Pancreas (tissue), 10 donors: ENCODE measurements around the gene PKNOX1. TPM values are rescaled to one million over a fixed set of nuclear protein-coding genes. Genes with fewer than 3 reads are reported as not detected.
"Not testable (repeated sequence)": the region's sequence is repeated elsewhere in the genome, so short reads cannot be mapped to it uniquely, and the experiment has no call there.

Experiments used
- ATAC-seq, 4 donors: fragments of 200-7000 bp; cut with Tn5 transposase; one replicate each; pipeline versions ENCODE4 v1.8.0 to v1.9.1; 2020; ENCODE audit warnings: mild to moderate bottlenecking in 4 of 4, moderate library complexity in 4 of 4
- DNase-seq, 6 donors: peaks; one replicate each; pipeline ENCODE4 v3.0.0-alpha.2; 2020
- FAIRE-seq: peaks from 2 replicates; lab custom pipeline; 2012; peaks lifted over from hg19 to GRCh38; lab: Jason Lieb, UNC
- H3K27ac ChIP-seq, 4 donors: fragments of 200-600 bp; sonication (generic); 1 replicate in 3 of 4; 2 replicates in 1 of 4; pipeline versions ENCODE4 v1.5.0 to v1.8.0; 2020
- H3K27me3 ChIP-seq, 4 donors: fragments of 200-600 bp; one replicate each; pipeline ENCODE4 v1.8.0; 2021
- H3K36me3 ChIP-seq, 3 donors: fragments of 200-600 bp; sonication (generic) in 1 of 3; one replicate each; pipeline versions ENCODE4 v1.5.0 to v1.8.0; 2020 to 2021
- H3K4me1 ChIP-seq, 3 donors: fragments of 200-600 bp; one replicate each; pipeline ENCODE4 v1.8.0; 2021
- H3K4me3 ChIP-seq, 4 donors: fragments of 200-600 bp; sonication (generic) in 2 of 4; one replicate each; pipeline versions ENCODE4 v1.5.0 to v1.8.0; 2020 to 2021
- H3K9me3 ChIP-seq, 4 donors: fragments of 200-600 bp; one replicate each; pipeline ENCODE4 v1.8.0; 2021
- WGBS, 2 donors: extraction: QIAGEN DNeasy Blood & Tissue Kit; methylation state at CpG; one replicate each; pipeline ENCODE4 v1.1.7; 2013; 5-methylcytosine and 5-hydroxymethylcytosine counted together
- intact Hi-C, 3 donors: fragments of 100-400 bp; cut with DNase I; formaldehyde crosslinking; loops; one replicate each; pipeline versions ENCODE4 v1.11.1 to v1.14.2; 2022
- microRNA-seq, 2 donors: library from miRNA; unstranded; fragments of <30 nt; microRNA quantifications; one replicate each; pipeline versions ENCODE4 to v1.1.0, GENCODE V29; 2019 to 2020
- polyA plus RNA-seq, 2 donors: library from polyadenylated mRNA; stranded (reverse); fragments of 200-250 nt; gene quantifications; one replicate each; pipeline ENCODE4 v1.2.3, GENCODE V29; 2013
- total RNA-seq, 6 donors: library from RNA; stranded (reverse); fragmentation: NEBNext Ultra II Directional in 4 of 6; extraction: Animal tissue kit (Norgen Biotek cat#: 25700) in 4 of 6; gene quantifications; one replicate each; pipeline versions ENCODE4 v1.2.1 to v1.2.4, GENCODE V29; 2021 to 2023
- donor health status: healthy with polysubstance abuse.
- donor health status: DM: no; HTN: no; CAD: no; lungs with moderate emphysema.
- donor health status: DM: no; HTN: no; CAD: no.
- donor health status: control.
- donor health status: control.
- donor health status: Bipolar disorder and iron deficiency.
- donor health status: DM: yes; HTN: yes; CAD: no.
- donor health status: DM: no; HTN: no; CAD: no.
- donor health status: DM: no; HTN: no; CAD: no.
- donor health status: DM: yes; HTN: yes; CAD: no.

Gene PKNOX1
- total and polyA plus RNA-seq, 8 donors = 5.2 to 10.2 (median 6.3) TPM

DNA sequence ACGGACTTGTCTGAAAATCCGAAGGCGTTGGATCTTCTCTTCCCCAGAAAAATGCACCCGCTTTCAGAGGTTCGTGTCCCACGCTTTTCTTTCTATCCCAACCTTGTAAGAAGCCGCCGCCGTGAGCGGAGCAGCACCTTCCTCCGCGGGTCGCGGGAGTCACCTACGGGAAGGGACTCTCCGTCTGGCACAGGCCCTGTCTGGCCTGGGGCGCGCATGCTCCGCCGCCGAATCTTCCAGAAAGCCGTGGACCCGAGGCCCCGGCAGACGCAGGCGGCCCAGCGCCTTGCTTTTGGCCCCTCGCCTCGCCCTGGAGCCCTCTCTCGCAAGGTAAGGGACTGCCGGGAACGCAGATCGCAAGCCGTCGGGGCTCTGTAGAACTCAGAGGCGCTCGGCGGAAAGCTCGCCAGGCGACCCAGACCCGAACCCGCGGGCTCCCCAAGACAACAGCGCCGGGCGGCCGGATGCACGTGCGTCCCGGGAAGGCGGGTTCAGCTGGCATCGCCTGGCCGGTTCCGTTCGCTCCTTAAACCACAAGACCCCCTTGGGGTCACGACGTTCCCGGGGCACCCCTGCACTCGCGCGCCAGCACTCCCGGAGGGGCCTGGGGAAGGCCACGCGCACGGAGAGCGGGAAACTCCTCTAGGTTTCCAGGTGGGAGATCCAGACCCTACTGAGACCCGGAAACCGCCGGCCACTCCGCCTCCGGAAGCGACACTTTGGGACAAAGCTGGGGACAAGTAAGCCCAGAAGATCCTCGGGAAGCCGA lies 100.2 kb downstream of the PKNOX1 start:
- H3K27ac ChIP-seq, H3K4me3 ChIP-seq, FAIRE-seq, H3K36me3 ChIP-seq, H3K27me3 ChIP-seq, H3K4me1 ChIP-seq, DNase-seq, intact Hi-C loops, H3K9me3 ChIP-seq: not testable (repeated sequence)
- peak; percentile 57 to 74 (median 62) for ATAC-seq
- WGBS, 2 donors = no CpG with 5 or more reads among the region's 74 CpGs

DNA sequence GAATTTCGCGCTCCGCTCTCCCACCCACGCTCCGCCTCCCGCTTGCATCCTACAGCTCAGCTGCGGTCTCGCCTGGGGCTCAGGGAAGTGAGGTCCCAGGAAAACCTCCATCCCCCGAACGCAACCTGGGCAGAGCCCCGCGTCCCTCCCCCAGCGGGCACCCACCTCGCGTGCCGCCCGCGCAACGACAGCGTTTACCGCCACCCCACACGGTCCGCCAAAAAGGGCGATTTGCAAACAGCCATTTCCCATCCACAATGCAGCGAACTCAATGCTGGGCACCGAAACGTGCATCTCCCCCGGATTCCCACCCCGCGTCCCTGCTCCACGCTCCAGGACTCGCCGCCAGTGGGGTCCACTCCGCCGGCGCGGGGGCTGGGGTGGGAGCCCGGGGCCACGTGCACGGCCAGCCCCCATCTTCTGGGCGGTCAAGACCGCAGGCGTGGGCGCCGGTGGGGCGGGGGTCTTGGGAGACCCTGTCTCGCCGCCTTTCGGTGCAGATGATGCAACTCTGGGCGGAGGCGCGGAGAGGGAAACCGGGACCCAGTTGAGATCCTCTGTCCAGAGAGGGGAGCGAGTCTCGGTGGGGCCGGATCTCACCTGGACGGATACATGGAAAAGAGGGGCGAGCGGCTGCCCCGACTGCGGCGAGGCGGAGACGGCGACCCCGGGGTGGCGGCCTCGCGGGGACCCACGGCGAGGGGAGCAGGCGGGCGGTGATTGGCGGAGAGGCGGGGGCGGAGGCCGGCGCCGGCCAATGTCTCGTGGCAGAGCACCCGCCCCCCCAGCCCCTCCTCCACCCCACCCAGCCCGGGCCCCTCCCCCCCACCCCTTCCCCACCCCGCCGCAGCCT lies 101.0 kb downstream of the PKNOX1 start, which contains the start of gene CBS:
Gene CBS, minus strand, starts transcription at position 666 of the 853 bp plus-strand sequence. CDS start 3,642 bp downstream, outside the sequence.
- intact Hi-C loops, H3K4me3 ChIP-seq, H3K27me3 ChIP-seq, H3K4me1 ChIP-seq, H3K36me3 ChIP-seq, FAIRE-seq, H3K9me3 ChIP-seq, DNase-seq, H3K27ac ChIP-seq: not testable (repeated sequence)
- peak; percentile 43 to 65 (median 58) for ATAC-seq
- WGBS, 2 donors = no CpG with 5 or more reads among the region's 84 CpGs

- H3K4me3 ChIP-seq, H3K36me3 ChIP-seq, intact Hi-C loops, H3K9me3 ChIP-seq, H3K27ac ChIP-seq, DNase-seq, H3K4me1 ChIP-seq, H3K27me3 ChIP-seq, FAIRE-seq: not testable (repeated sequence)
- WGBS, 2 donors = no CpG with 5 or more reads among the region's 77 CpGs
- peak in 3 of 4 donors; percentile 8 to 32 (median 23) for ATAC-seq
Observed at GRCh38 chr21:43076023-43076637, 101.8 kb downstream of the PKNOX1 start.

DNA sequence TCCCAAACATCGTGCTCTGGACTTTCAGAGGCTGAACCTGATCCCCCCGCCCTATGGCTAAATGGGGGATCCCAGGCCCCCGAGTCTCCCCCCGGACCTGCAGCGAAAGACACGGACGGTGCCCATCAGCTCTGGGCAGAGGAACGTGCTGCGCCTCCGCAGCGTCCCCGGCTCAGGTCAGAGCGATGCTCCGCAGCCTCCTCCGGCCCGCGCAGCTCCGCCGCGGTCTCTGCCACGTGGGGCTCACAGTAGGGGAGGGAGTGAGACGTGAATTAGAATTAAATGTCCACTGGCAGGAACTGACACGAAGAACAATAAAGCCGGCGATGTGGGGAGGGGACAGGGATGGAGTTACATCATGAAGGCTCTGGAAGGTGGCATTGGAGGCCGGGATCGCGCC lies 102.3 kb downstream of the PKNOX1 start:
- intact Hi-C loops, H3K4me1 ChIP-seq, H3K27ac ChIP-seq, H3K27me3 ChIP-seq, H3K4me3 ChIP-seq, H3K36me3 ChIP-seq, FAIRE-seq, H3K9me3 ChIP-seq: not testable (repeated sequence)
- 8% methylated on average over 12 of the region's 28 CpGs; no CpG with 5 or more reads in 1 of the 2 donors for WGBS, 2 donors
- DNase-seq (peak in 2 of 6 donors; percentile 12 to 44), ATAC-seq (peak; percentile 8 to 29 (median 13))

DNA sequence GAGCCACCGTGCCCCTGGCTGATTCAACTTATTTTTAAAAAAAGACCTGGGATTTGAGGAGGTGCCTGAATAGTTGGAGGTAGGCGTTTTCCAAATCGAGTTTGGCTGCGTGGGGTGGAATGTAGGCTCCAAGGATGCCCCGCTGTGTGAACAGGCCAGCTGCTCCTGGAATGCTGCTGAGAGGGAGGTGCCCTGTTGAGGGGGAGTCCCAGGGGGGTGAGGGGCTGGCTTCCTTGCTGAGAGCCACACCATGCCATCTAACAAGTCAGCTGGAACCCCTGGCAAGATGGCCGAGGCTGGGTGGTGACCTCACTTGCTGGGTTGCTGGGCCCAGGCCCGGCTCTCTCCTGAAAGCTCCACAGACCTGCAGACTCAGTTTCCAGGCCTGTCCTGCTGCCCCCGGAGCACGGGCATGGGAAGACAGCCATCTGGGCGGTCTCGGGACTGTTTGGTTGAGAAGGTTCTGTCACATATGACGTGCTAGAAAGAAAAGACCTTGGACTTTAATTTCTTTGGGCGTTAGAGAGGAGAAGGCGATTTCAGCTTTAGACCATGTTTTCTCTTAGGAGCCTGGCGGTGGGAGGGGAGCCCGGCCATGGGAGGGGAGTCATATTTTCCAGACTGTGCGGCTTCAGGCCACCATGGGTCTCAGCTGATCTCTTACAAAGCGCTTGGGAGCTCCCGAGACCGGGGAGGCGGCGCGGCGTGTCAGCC lies 108.4 kb downstream of the PKNOX1 start:
- FAIRE-seq, H3K27ac ChIP-seq, H3K27me3 ChIP-seq, H3K4me1 ChIP-seq, H3K4me3 ChIP-seq, DNase-seq, H3K9me3 ChIP-seq, intact Hi-C loops, H3K36me3 ChIP-seq: not testable (repeated sequence)
- no CpG with 5 or more reads among the region's 24 CpGs for WGBS, 2 donors
- peak; percentile 79 to 87 (median 86) for ATAC-seq

Small RNA genes within 50 kb of the gene (microRNA-seq; reads per million reads assigned to microRNA genes)
- 0 reads per million in 2 donors for gene MIR5692B

Other genes starting within 250 kb of the PKNOX1 start
- gene WDR4, start 95.0 kb upstream of the PKNOX1 start, total RNA-seq = 10 to 100 TPM in 2 of 6 donors, 1 to 10 TPM in 4; 5.2 to 13.0 (median 8.8) TPM
- gene WDR4, start 95.0 kb upstream of the PKNOX1 start, polyA plus RNA-seq = 10 to 100 TPM in 1 of 2 donors, 1 to 10 TPM in 1; 7.4 to 17.8 TPM
- 10 to 100 TPM; 16.6 to 30.1 (median 21.9) TPM for gene NDUFV3, start 81.3 kb upstream of the PKNOX1 start, total RNA-seq
- gene NDUFV3, start 81.3 kb upstream of the PKNOX1 start, polyA plus RNA-seq = 10 to 100 TPM; 18.6 to 23.0 TPM
- gene ERVH48-1, start 48.9 kb upstream of the PKNOX1 start, total RNA-seq = under 1 TPM in 4 of 6 donors, not detected in 2; 0.06 to 0.32 (median 0.07) TPM
- under 1 TPM; 0.23 to 0.42 TPM for gene ERVH48-1, start 48.9 kb upstream of the PKNOX1 start, polyA plus RNA-seq
- gene CBS, start 101.3 kb downstream of the PKNOX1 start, total RNA-seq = 100 to 1,000 TPM in 1 of 6 donors, 10 to 100 TPM in 5; 24.4 to 168 (median 76.0) TPM
- gene CBS, start 101.3 kb downstream of the PKNOX1 start, polyA plus RNA-seq = 100 to 1,000 TPM in 1 of 2 donors, 10 to 100 TPM in 1; 95.1 to 111 TPM
- gene U2AF1, start 133.0 kb downstream of the PKNOX1 start, total RNA-seq = 10 to 100 TPM in 5 of 6 donors, 1 to 10 TPM in 1; 3.9 to 30.5 (median 15.0) TPM
- 10 to 100 TPM; 27.0 to 27.6 TPM for gene U2AF1, start 133.0 kb downstream of the PKNOX1 start, polyA plus RNA-seq
- gene CRYAA, start 194.4 kb downstream of the PKNOX1 start, total RNA-seq = not detected
- not detected for gene CRYAA, start 194.4 kb downstream of the PKNOX1 start, polyA plus RNA-seq